ENCODE measurements around the gene CNTFR.

Gene CNTFR

DNA sequence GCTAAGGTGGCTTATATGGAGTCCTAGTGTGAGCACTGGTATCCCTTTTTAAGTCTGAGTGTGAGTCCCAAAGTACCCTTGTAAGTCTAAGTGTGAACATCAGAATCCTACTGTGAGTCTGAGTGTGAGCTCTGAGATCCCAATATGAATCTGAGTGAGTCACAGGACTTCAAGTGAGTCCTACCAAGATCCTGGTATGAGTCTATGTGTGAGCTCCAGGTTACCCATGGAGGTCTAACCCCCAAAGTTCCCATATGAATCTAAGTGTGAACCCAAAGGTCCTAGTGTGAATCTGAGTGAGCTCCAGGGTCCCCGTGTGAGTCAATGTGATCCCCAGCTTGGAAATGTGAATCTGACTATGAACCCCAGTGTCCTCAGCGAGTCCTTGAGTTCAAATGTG is 2.3 kb downstream of the CNTFR start:
- DNase-seq (ENCODE audit: low read depth), result no peak
- H3K4me3 ChIP-seq (ENCODE audit: low read length), result no peak overlapping the region

GRCh38 chr9:34585946-34586669 is 3.4 kb downstream of the CNTFR start:
- DNase-seq (ENCODE audit: low read depth), result no peak

More for the DNA sequence above, 2.3 kb downstream of the CNTFR start:
- TF ChIP-seq CTCF (conservative IDR thresholded peaks at IDR 0.05; ENCODE audit: low read depth, low read length), result no peak

DNA sequence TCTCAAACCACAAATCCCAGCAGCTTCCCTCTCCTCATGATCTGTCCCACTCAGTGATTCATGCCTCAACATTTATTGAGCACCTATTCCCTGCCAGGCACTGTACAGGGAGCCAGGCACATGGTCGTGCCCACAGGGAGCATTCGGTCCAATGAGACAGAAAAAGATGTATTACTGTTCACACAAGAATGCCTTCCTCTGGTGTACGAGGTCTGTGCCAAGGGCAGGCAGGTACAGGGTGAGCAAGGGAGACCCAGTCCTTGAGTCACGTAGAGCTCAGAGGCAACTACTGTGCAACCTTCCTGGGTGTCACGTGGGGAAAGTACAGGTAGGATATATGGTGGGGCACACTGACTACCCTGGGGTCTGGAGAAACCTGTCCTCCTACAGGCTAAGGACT is 4.6 kb downstream of the CNTFR start:
- no peak for TF ChIP-seq CTCF (conservative IDR thresholded peaks at IDR 0.05; ENCODE audit: low read depth, low read length)
- no peak overlapping the region for H3K4me3 ChIP-seq (ENCODE audit: low read length)
- DNase-seq (ENCODE audit: low read depth), result no peak

More at GRCh38 chr9:34585946-34586669, 3.4 kb downstream of the CNTFR start:
- H3K4me3 ChIP-seq (ENCODE audit: low read length), result no peak overlapping the region
- TF ChIP-seq CTCF (conservative IDR thresholded peaks at IDR 0.05; ENCODE audit: low read depth, low read length), result no peak

GRCh38 chr9:34582787-34583186 is 6.7 kb downstream of the CNTFR start:
- H3K4me3 ChIP-seq (ENCODE audit: low read length), result no peak overlapping the region
- no peak for TF ChIP-seq CTCF (conservative IDR thresholded peaks at IDR 0.05; ENCODE audit: low read depth, low read length)
- DNase-seq (ENCODE audit: low read depth), result no peak

DNA sequence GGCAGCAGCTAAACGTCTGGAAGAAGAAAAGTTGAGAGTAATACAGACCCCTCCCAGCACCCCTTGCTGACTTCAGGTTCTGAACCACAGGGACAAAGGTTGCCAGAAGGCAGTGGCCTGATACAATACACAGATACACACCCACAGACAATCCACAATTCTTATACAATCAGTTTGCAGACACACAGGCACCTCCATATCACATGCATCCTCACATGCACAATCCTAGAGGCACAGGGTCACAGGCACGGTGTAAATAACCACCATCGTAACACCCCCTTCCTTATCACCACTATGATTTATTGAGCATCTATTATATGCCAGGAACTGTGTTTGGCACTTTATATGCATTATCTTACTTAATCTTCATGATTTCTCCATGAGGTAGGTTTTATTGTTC is 8.2 kb downstream of the CNTFR start:
- TF ChIP-seq CTCF (conservative IDR thresholded peaks at IDR 0.05; ENCODE audit: low read depth, low read length), result no peak
- no peak overlapping the region for H3K4me3 ChIP-seq (ENCODE audit: low read length)
- DNase-seq (ENCODE audit: low read depth), result no peak

DNA sequence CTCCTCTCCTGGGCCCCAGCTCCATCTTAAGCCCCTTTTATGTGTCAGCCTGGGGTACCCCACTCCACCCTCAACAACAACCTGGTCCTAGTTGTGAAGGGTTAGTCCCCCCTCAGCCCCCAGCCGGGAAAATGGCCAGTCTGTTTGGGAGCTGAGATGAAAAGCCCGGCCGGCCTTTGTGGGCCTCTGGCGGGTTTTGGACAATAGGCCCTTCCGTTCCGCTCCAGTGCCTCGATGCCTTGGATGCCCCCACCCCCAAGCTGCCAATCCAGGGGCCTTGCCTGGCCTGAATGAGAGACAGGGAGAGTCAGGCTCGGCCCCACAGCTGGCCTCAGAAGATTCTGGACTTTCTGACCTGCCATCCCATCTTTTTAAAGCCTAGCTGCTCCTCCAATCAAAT is 9.2 kb downstream of the CNTFR start:
- H3K4me3 ChIP-seq (ENCODE audit: low read length), result no peak overlapping the region
- no peak for DNase-seq (ENCODE audit: low read depth)
- no peak for TF ChIP-seq CTCF (conservative IDR thresholded peaks at IDR 0.05; ENCODE audit: low read depth, low read length)

DNA sequence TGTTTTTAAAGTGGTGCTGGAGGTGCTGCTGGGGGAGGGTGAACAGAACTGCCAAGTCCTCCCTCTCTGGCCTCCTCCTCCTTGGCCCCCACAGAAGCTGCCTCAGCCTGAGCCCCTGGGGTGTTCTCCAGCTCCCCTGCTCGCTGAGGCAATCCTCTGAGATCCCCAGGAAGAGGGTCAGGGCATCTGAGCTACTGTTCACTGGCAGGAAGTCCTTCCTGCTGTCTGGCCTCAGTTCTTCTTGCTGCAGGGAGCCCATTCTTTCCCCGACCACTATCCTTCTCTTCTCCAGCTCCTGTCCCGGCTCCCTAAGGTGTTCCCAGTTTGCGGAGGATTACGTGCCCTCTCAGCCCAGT is 9.7 kb downstream of the CNTFR start:
- no peak for TF ChIP-seq CTCF (conservative IDR thresholded peaks at IDR 0.05; ENCODE audit: low read depth, low read length)
- no peak for DNase-seq (ENCODE audit: low read depth)
- no peak overlapping the region for H3K4me3 ChIP-seq (ENCODE audit: low read length)

All from retinal pigment epithelial cell (primary cell).